CD8-positive, alpha-beta memory T cell (primary cell): ENCODE measurements around the gene KLRC4. TPM values are rescaled to one million over a fixed set of nuclear protein-coding genes. Genes with fewer than 3 reads are reported as not detected.
A peak's percentile ranks its signal among the peaks of the same experiment; 100 is the strongest.
"Not testable (repeated sequence)": the region's sequence is repeated elsewhere in the genome, so short reads cannot be mapped to it uniquely, and the experiment has no call there.

Experiments
- CTCF ChIA-PET: fragments of 350-600 bp; sonication (Branson Sonifier 250); formaldehyde crosslinking; loops from one replicate; lab custom pipeline; 2021; ENCODE audit warnings: antibody characterized with exemption; lab: Charles Lee
- POLR2A ChIA-PET: fragments of 350-600 bp; sonication (Branson Sonifier 250); formaldehyde crosslinking; loops from one replicate; lab custom pipeline; 2021; ENCODE audit warnings: antibody characterized with exemption; lab: Charles Lee
- DNase-seq, 5 donors: peaks; one replicate each; pipeline versions ENCODE4 v3.0.0 to v3.0.0-alpha.2; 2020 to 2022; ENCODE audit warnings: mixed read lengths in 1 of 5
- H3K27ac ChIP-seq: one replicate; pipeline ENCODE4 v1.7.0; 2013; ENCODE audit warnings: low read depth, mild to moderate bottlenecking, low read length, moderate library complexity
- H3K27me3 ChIP-seq: 2 replicates; pipeline ENCODE4 v1.7.0; 2013; ENCODE audit warnings: low read length, mild to moderate bottlenecking; ENCODE audit not compliant: insufficient read depth, poor library complexity, severe bottlenecking
- H3K36me3 ChIP-seq: 2 replicates; pipeline ENCODE4 v1.7.0; 2013; ENCODE audit warnings: mild to moderate bottlenecking, low read length, moderate library complexity; ENCODE audit not compliant: insufficient read depth
- H3K4me1 ChIP-seq: 2 replicates; pipeline ENCODE4 v1.7.0; 2013; ENCODE audit warnings: mild to moderate bottlenecking, low read length, moderate library complexity; ENCODE audit not compliant: insufficient read depth
- H3K4me3 ChIP-seq: 2 replicates; pipeline ENCODE4 v1.7.0; 2013; ENCODE audit warnings: mild to moderate bottlenecking, low read length
- H3K9me3 ChIP-seq: 2 replicates; pipeline ENCODE4 v1.7.0; 2013; ENCODE audit warnings: mild to moderate bottlenecking, low read length
- H3K27ac Mint-ChIP-seq, 8 donors: one replicate each; pipeline ENCODE4 v1.8.0; 2020 to 2021; ENCODE audit warnings: mixed read lengths in 8 of 8, mild to moderate bottlenecking in 6 of 8, inconsistent platforms in 3 of 8, moderate library complexity in 3 of 8
- H3K27me3 Mint-ChIP-seq, 2 donors: one replicate each; pipeline ENCODE4 v1.8.0; 2020 to 2021; ENCODE audit warnings: mixed read lengths in 2 of 2, mild to moderate bottlenecking in 1 of 2, moderate library complexity in 1 of 2
- H3K36me3 Mint-ChIP-seq, 3 donors: one replicate each; pipeline ENCODE4 v1.8.0; 2020 to 2021; ENCODE audit warnings: mixed read lengths in 3 of 3, inconsistent platforms in 1 of 3, mild to moderate bottlenecking in 1 of 3
- H3K4me1 Mint-ChIP-seq, 3 donors: one replicate each; pipeline ENCODE4 v1.8.0; 2020 to 2021; ENCODE audit warnings: mixed read lengths in 3 of 3, inconsistent platforms in 1 of 3, mild to moderate bottlenecking in 1 of 3
- H3K4me3 Mint-ChIP-seq, 7 donors: one replicate each; pipeline ENCODE4 v1.8.0; 2020 to 2021; ENCODE audit warnings: mixed read lengths in 7 of 7, mild to moderate bottlenecking in 6 of 7, moderate library complexity in 4 of 7, inconsistent platforms in 2 of 7
- H3K9me3 Mint-ChIP-seq, 5 donors: one replicate each; pipeline ENCODE4 v1.8.0; 2020 to 2022; ENCODE audit warnings: mixed read lengths in 5 of 5, mild to moderate bottlenecking in 3 of 5, moderate library complexity in 2 of 5, inconsistent platforms in 1 of 5
- polyA plus RNA-seq: library from polyadenylated mRNA; unstranded; fragments of 300-500 nt; fragmentation: Illumina TruSeq; gene quantifications from one replicate; pipeline ENCODE4 v1.2.3, GENCODE V29; 2021
- total RNA-seq, 2 experiments: library from RNA; stranded (reverse); gene quantifications; one replicate each; pipeline ENCODE4 v1.2.3, GENCODE V29; 2021

The KLRC4 gene
- total and polyA plus RNA-seq, 3 experiments from 2014 or later: 3.4 to 16.2 (median 10.7) TPM

DNA sequence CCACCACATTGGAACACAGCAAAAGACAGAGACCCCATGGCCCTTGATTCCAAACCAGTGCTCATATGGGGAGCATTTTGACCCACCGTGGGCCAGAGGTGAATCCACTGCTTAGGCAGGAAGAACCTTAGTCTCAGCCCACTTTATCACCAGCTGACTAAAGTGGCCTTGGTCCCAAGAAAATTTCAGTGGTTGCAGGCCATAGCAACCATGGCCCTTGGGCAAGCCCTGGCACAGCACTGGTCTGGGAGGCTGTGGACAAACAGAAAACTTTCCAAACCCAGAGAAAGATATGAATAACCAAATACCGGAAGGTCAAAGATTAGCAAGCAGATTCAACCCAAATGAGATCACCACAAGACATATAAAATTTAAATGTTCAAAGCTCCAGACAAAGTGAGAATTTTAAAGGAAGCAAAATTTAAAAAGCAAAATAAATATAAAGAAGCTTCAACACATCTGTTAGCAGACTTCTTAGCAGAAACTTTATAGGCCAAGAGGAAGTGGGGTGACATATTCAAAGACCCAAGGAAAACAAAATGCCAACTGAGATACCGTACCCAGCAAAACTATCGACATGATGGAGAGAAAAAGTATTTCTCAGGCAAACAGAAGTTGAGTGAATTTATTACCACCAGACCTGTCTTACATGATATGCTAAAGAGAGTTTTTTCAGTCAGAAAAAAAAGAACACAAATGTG, 27.5 kb downstream of the KLRC4 start:
- Mint-ChIP-seq H3K27me3 (peaks cover 0 to 1% of the 10 kb centered on the region in 2 donors), H3K9me3 (no peaks in the 10 kb centered on the region), H3K4me1 (peaks cover 72 to 92% (median 76%) of the 10 kb centered on the region in 3 donors), H3K27ac (peak overlapping the region; percentile 60 to 99 (median 88)), H3K4me3 (peak overlapping the region; percentile 82 to 98 (median 92)), H3K36me3 (peaks cover 44 to 92% (median 66%) of the 10 kb centered on the region in 3 donors)
- Histone ChIP-seq H3K36me3 (peaks cover 29% of the 10 kb centered on the region), H3K27me3 (no peaks in the 10 kb centered on the region), H3K4me3 (peak overlapping the region; percentile 38), H3K9me3 (no peaks in the 10 kb centered on the region), H3K27ac (peak overlapping the region; percentile 50), H3K4me1 (peaks cover 16% of the 10 kb centered on the region)
- ChIA-PET CTCF (interaction anchor here (1.6 to 2.3 kb wide), 2 partner anchors 12 to 17 kb away, joined by 3 to 6 read pairs; no protein-coding TSS in a partner anchor), POLR2A (interaction anchor here (0.5 to 1.9 kb wide), 6 partner anchors 10 to 169 kb away, joined by 4 to 11 read pairs (median 6); partner anchors contain the start of gene GABARAPL1)
- peak in 1 of 5 donors; percentile 41 for DNase-seq

DNA sequence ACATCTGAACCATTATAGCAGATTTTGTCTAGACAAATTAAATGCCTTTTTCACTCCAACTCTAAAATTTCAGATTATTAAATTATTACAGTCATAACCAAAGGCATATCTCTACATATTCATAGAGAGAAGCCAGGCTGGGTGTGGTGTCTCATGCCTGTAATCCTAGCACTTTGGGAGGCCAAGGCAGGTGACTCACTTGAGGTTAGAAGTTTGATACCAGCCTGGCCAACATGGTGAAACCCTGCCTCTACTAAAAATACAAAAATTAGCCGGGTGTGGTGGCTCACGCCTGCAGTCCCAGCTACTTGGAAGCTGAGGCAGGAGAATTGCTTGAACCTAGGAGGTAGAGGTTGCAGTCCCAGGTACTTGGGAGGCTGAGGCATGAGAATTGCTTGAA, 30.8 kb downstream of the KLRC4 start:
- peaks cover 26% of the 10 kb centered on the region for H3K36me3 ChIP-seq
- H3K27me3 Mint-ChIP-seq, H3K27me3 ChIP-seq, H3K9me3 ChIP-seq, H3K27ac ChIP-seq, POLR2A ChIA-PET, CTCF ChIA-PET, DNase-seq, H3K4me3 ChIP-seq, H3K9me3 Mint-ChIP-seq: not testable (repeated sequence)
- Mint-ChIP-seq H3K36me3 (peaks cover 35 to 88% (median 51%) of the 10 kb centered on the region in 3 donors), H3K4me3 (peak overlapping the region; percentile 37 to 68 (median 51)), H3K4me1 (peaks cover 85 to 94% (median 90%) of the 10 kb centered on the region in 3 donors), H3K27ac (peak overlapping the region in 7 of 8 donors; percentile 35 to 86 (median 55))
- peaks cover 29% of the 10 kb centered on the region for H3K4me1 ChIP-seq

DNA sequence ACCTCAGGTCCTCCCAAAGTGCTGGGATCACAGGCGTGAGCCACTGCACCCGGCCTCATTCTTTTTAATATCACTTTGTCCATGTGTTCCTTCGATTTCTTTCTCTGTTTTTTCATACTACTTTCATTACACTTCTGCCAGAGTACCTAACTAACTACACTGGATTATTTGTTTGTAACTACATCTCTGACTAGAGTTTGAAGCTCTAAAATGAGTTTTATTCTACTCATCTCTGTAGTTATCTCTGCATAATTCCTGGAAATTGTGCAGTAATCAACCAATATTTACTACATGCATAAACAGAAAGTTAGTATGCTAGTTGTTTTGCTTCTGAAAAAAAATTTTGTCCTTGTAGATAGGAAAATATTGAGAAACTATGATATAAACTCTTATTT, 34.9 kb downstream of the KLRC4 start:
- Histone ChIP-seq H3K4me3 (no peak overlapping the region), H3K36me3 (peaks cover 26% of the 10 kb centered on the region), H3K9me3 (no peaks in the 10 kb centered on the region), H3K4me1 (peaks cover 54% of the 10 kb centered on the region), H3K27me3 (no peaks in the 10 kb centered on the region), H3K27ac (peak overlapping the region; percentile 35)
- H3K4me3 Mint-ChIP-seq: peak overlapping the region; percentile 51 to 80 (median 76)
- peaks cover 86 to 94% (median 92%) of the 10 kb centered on the region in 3 donors for H3K4me1 Mint-ChIP-seq
- peaks cover 28 to 92% (median 43%) of the 10 kb centered on the region in 3 donors for H3K36me3 Mint-ChIP-seq
- ChIA-PET POLR2A (interaction anchor here (0.7 to 1.9 kb wide), 5 partner anchors 10 to 29 kb away, joined by 3 to 8 read pairs (median 5); no protein-coding TSS in a partner anchor), CTCF (interaction anchor here (0.8 to 1.1 kb wide), 2 partner anchors 9 to 16 kb away, joined by 3 to 4 read pairs; no protein-coding TSS in a partner anchor)
- H3K27ac Mint-ChIP-seq: peak overlapping the region; percentile 87 to 95 (median 92)
- DNase-seq: no peak
- H3K9me3 Mint-ChIP-seq: no peaks in the 10 kb centered on the region
- no peaks in the 10 kb centered on the region for H3K27me3 Mint-ChIP-seq

GRCh38 chr12:10372559-10372958, 37.0 kb downstream of the KLRC4 start:
- Histone ChIP-seq H3K27me3 (no peaks in the 10 kb centered on the region), H3K9me3 (no peaks in the 10 kb centered on the region), H3K4me1 (peaks cover 65% of the 10 kb centered on the region), H3K27ac (no peak overlapping the region), H3K36me3 (peaks cover 12% of the 10 kb centered on the region), H3K4me3 (no peak overlapping the region)
- H3K4me1 Mint-ChIP-seq: peaks cover 76 to 84% (median 80%) of the 10 kb centered on the region in 3 donors
- POLR2A ChIA-PET: no interaction called here
- peak overlapping the region; percentile 38 to 90 (median 82) for H3K27ac Mint-ChIP-seq
- CTCF ChIA-PET: no interaction called here
- no peaks in the 10 kb centered on the region for H3K27me3 Mint-ChIP-seq
- DNase-seq: no peak
- peak overlapping the region; percentile 36 to 73 (median 53) for H3K4me3 Mint-ChIP-seq
- peaks cover 0 to 3% (median 0%) of the 10 kb centered on the region in 5 donors for H3K9me3 Mint-ChIP-seq
- H3K36me3 Mint-ChIP-seq: peaks cover 33 to 76% (median 48%) of the 10 kb centered on the region in 3 donors

DNA sequence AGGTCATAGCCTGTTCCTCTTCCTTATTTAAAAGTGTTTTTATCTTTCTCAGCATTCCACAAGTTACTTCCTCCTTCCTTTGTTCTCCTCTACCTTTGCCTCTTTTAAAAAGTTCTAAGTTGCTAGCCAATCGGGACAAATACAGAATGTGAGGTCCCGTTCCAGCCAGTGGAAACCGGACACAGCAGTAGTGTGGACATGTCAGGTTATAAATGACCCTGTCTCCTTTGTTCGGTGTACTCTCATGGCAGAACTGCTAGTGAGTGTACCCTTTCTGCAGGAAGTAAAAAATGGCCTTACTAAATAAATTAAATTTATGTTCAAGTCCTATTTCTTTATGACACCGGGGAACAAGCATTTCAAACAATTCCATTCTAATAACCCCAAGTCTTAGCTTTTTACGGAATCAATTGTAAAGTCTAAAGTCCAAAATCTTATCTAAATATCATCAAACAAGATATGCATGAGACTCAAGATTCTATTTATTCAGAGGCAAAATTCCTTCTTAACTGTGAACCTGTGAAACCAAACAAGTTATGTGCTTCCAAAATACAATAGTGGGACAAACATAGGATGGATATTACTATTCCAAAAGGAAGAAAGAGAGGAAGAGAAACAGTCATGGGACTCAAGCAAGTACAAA, 37.5 kb downstream of the KLRC4 start:
- H3K27ac Mint-ChIP-seq: peak overlapping the region; percentile 8 to 90 (median 82)
- DNase-seq, H3K27me3 Mint-ChIP-seq, H3K27me3 ChIP-seq, H3K27ac ChIP-seq, CTCF ChIA-PET, H3K4me3 ChIP-seq, H3K9me3 ChIP-seq, POLR2A ChIA-PET, H3K9me3 Mint-ChIP-seq: not testable (repeated sequence)
- peak overlapping the region; percentile 2 to 63 (median 47) for H3K4me3 Mint-ChIP-seq
- H3K36me3 ChIP-seq: peaks cover 12% of the 10 kb centered on the region
- H3K4me1 Mint-ChIP-seq: peaks cover 70 to 79% (median 74%) of the 10 kb centered on the region in 3 donors
- peaks cover 35 to 71% (median 49%) of the 10 kb centered on the region in 3 donors for H3K36me3 Mint-ChIP-seq
- peaks cover 70% of the 10 kb centered on the region for H3K4me1 ChIP-seq

DNA sequence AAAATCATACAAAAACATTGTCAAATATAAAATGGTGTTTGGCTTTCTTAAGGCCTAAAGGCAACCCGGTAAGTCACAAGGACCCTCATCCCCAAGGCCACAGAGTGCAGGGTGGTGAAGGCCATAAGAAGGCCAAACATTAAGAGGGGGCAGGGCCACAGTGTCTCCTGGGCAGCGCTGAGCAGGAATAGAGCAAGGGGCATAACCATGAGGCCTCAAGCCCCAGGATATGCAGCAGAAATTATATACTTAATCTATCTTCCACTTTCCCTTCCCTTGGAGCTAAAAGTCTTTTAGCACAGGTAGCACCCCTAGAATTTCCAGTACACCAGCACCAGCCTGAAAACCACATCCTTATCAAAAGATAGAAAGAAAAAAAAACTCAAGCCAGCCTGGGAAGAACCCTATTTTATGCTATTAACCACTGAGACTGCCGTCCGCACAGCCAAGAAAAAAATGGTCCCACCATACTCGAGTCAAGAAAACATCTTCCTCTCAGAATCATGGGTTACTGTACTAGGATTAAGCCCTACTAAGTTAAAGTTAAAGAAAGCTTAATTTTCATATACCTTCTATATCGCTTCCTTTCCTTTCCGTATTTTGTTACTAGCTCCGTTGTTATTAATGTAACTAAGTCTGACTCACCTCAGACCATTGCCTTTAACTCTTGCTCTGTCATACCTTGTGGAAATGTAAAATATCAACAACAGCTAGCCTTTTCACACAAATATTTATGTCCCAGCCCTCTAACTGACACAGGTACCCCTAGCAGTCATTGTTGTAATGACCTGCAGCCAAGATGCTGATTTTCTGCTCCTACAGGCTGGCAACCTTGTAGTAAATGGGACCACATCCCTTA, 39.8 kb downstream of the KLRC4 start:
- H3K36me3 ChIP-seq: peaks cover 7% of the 10 kb centered on the region
- H3K4me1 ChIP-seq: peaks cover 84% of the 10 kb centered on the region
- POLR2A ChIA-PET: interaction anchor here (0.6 to 1.3 kb wide), 5 partner anchors 19 to 171 kb away, joined by 3 to 5 read pairs (median 4); no protein-coding TSS in a partner anchor
- H3K9me3 Mint-ChIP-seq: peaks cover 0 to 3% (median 0%) of the 10 kb centered on the region in 5 donors
- peak overlapping the region; percentile 29 to 89 (median 75) for H3K4me3 Mint-ChIP-seq
- no peaks in the 10 kb centered on the region for H3K27me3 Mint-ChIP-seq
- peak overlapping the region; percentile 60 for H3K27ac ChIP-seq
- peak overlapping the region; percentile 81 to 96 (median 92) for H3K27ac Mint-ChIP-seq
- peak in 3 of 5 donors; percentile 52 to 58 (median 53) for DNase-seq
- H3K36me3 Mint-ChIP-seq: peaks cover 32 to 53% (median 45%) of the 10 kb centered on the region in 3 donors
- H3K4me1 Mint-ChIP-seq: peaks cover 55 to 66% (median 55%) of the 10 kb centered on the region in 3 donors
- CTCF ChIA-PET: interaction anchor here (0.8 to 1.8 kb wide), 4 partner anchors 12 to 42 kb away, joined by 3 to 6 read pairs (median 4); no protein-coding TSS in a partner anchor
- no peaks in the 10 kb centered on the region for H3K9me3 ChIP-seq
- H3K27me3 ChIP-seq: no peaks in the 10 kb centered on the region
- H3K4me3 ChIP-seq: no peak overlapping the region
